Bone marrow (tissue), 2 donors: ENCODE data around the gene TENM3.
"Not testable (repeated sequence)": the region's sequence is repeated elsewhere in the genome, so short reads cannot be mapped to it uniquely, and the experiment has no call there.

ENCODE experiments used
- DNase-seq, 2 donors: peaks; one replicate each; lab custom pipeline; 2025; lab: John Stamatoyannopoulos, UW

The TENM3 gene

GRCh38 chr4:182243204-182243603 is at the start of gene TENM3:
TENM3 (plus strand) TSS chr4:182243402; CDS start chr4:182324021, 80,619 bp downstream.
- not testable (repeated sequence) for DNase-seq

GRCh38 chr4:182194091-182194824 is 48.9 kb upstream of the TENM3 start:
- no peak for DNase-seq

- DNase-seq, result no peak
These were observed 45.6 kb upstream of the TENM3 start for GRCh38 chr4:182197611-182198010.

GRCh38 chr4:182201871-182202270 is 41.3 kb upstream of the TENM3 start:
- DNase-seq, result no peak

GRCh38 chr4:182202650-182203049 is 40.6 kb upstream of the TENM3 start:
- DNase-seq, result no peak

- no peak for DNase-seq
These were observed 39.3 kb upstream of the TENM3 start for GRCh38 chr4:182203872-182204411.

- DNase-seq, result no peak
These were observed 37.9 kb upstream of the TENM3 start for GRCh38 chr4:182205306-182205705.

GRCh38 chr4:182206266-182206665 is 36.9 kb upstream of the TENM3 start:
- DNase-seq, result no peak

GRCh38 chr4:182206916-182207315 is 36.3 kb upstream of the TENM3 start:
- no peak for DNase-seq

GRCh38 chr4:182207830-182208396 is 35.3 kb upstream of the TENM3 start:
- no peak for DNase-seq

GRCh38 chr4:182208526-182209050 is 34.6 kb upstream of the TENM3 start:
- DNase-seq, result no peak

- no peak for DNase-seq
These were observed 30.9 kb upstream of the TENM3 start for GRCh38 chr4:182212211-182212761.

- no peak for DNase-seq
These were observed 30.2 kb upstream of the TENM3 start for GRCh38 chr4:182213004-182213403.

- DNase-seq, result no peak
These were observed 28.1 kb upstream of the TENM3 start for GRCh38 chr4:182215148-182215547.

- DNase-seq, result no peak
These were observed 27.2 kb upstream of the TENM3 start for GRCh38 chr4:182216005-182216404.

GRCh38 chr4:182219411-182220056 is 23.7 kb upstream of the TENM3 start:
- DNase-seq, result no peak

- DNase-seq, result no peak
These were observed 21.2 kb upstream of the TENM3 start for GRCh38 chr4:182221987-182222386.

GRCh38 chr4:182222766-182223165 is 20.4 kb upstream of the TENM3 start:
- DNase-seq, result no peak

- DNase-seq, result no peak
These were observed 19.5 kb upstream of the TENM3 start for GRCh38 chr4:182223708-182224107.

GRCh38 chr4:182224192-182224850 is 18.9 kb upstream of the TENM3 start:
- DNase-seq, result no peak

GRCh38 chr4:182225257-182225852 is 17.8 kb upstream of the TENM3 start:
- no peak for DNase-seq

GRCh38 chr4:182227611-182228010 is 15.6 kb upstream of the TENM3 start:
- DNase-seq, result no peak
